Smooth muscle cell (in vitro differentiated cells): ENCODE data around the gene TAPBP. TPM values are rescaled to one million over a fixed set of nuclear protein-coding genes. Genes with fewer than 3 reads are reported as not detected.
"Not testable (repeated sequence)": the region's sequence is repeated elsewhere in the genome, so short reads cannot be mapped to it uniquely, and the experiment has no call there.

Experiments
- DNase-seq: peaks from one replicate; lab custom pipeline; 2025; ENCODE audit not compliant: unreplicated experiment; lab: John Stamatoyannopoulos, UW
- H2AFZ ChIP-seq: fragments of 200-600 bp; sonication (generic); 2 replicates; pipeline ENCODE4 v1.6.0; 2016; ENCODE audit warnings: antibody characterized with exemption, low read depth, mild to moderate bottlenecking
- H3F3A ChIP-seq: fragments of 200-600 bp; sonication (generic); 2 replicates; pipeline ENCODE4 v1.6.0; 2017; ENCODE audit warnings: antibody characterized with exemption, low read depth
- H3K27ac ChIP-seq: fragments of 200-600 bp; sonication (generic); 2 replicates; pipeline ENCODE4 v1.5.1; 2016; ENCODE audit warnings: low read depth, mild to moderate bottlenecking
- H3K27me3 ChIP-seq: fragments of 200-600 bp; sonication (generic); 2 replicates; pipeline ENCODE4 v1.6.1; 2016; ENCODE audit warnings: low read depth, mild to moderate bottlenecking
- H3K36me3 ChIP-seq: fragments of 200-600 bp; sonication (generic); 2 replicates; pipeline ENCODE4 v1.5.1; 2016; ENCODE audit warnings: low read depth
- H3K4me1 ChIP-seq: fragments of 200-600 bp; sonication (generic); 2 replicates; pipeline ENCODE4 v1.5.1; 2016; ENCODE audit warnings: low read depth
- H3K4me2 ChIP-seq: fragments of 200-600 bp; sonication (generic); 2 replicates; pipeline ENCODE4 v1.6.0; 2016; ENCODE audit warnings: mild to moderate bottlenecking
- H3K4me3 ChIP-seq: fragments of 200-600 bp; sonication (generic); 2 replicates; pipeline ENCODE4 v1.5.1; 2016; ENCODE audit warnings: mild to moderate bottlenecking
- H3K79me2 ChIP-seq: fragments of 200-600 bp; sonication (generic); 2 replicates; pipeline ENCODE4 v1.6.0; 2016; ENCODE audit warnings: low read depth, mild to moderate bottlenecking
- H3K9ac ChIP-seq: fragments of 200-600 bp; sonication (generic); 2 replicates; pipeline ENCODE4 v1.6.0; 2016; ENCODE audit warnings: low read depth
- H3K9me3 ChIP-seq: fragments of 200-600 bp; sonication (generic); replicated peaks from 2 replicates; pipeline ENCODE4 v1.5.1; 2016; ENCODE audit warnings: low read depth
- H4K20me1 ChIP-seq: fragments of 200-600 bp; sonication (generic); 2 replicates; pipeline ENCODE4 v1.6.0; 2016; ENCODE audit warnings: low read depth
- CTCF ChIP-seq: fragments of 200-600 bp; sonication (generic); IDR thresholded peaks from 2 replicates; pipeline ENCODE4 v1.5.1; 2017; ENCODE audit warnings: borderline replicate concordance, mild to moderate bottlenecking, antibody characterized with exemption; ENCODE audit not compliant: insufficient read depth, poor library complexity, severe bottlenecking
- WGBS: methylation state at CpG from one replicate; pipeline ENCODE4 v1.1.7; 2016; ENCODE audit warnings: low lambda C conversion rate; 5-methylcytosine and 5-hydroxymethylcytosine counted together
- polyA plus RNA-seq: library from polyadenylated mRNA; unstranded; fragments of >200 nt; fragmentation: Nextera tagmentation; extraction: Ambion mirVana; gene quantifications from 2 replicates; pipeline ENCODE4 v1.2.1, GENCODE V29; 2016
- total RNA-seq: library from RNA; depleted of rRNA; stranded (reverse); fragments of >200 nt; gene quantifications from 2 replicates; pipeline ENCODE4 v1.2.3, GENCODE V29; 2014

The TAPBP gene
- total and polyA plus RNA-seq, 2 experiments from 2014 or later: 34.7 to 75.9 TPM

GRCh38 chr6:33276581-33276863, 37.4 kb downstream of the TAPBP start:
- Histone ChIP-seq H3K4me2 (peak overlapping the region; percentile 86), H3K79me2 (peaks cover 37% of the 10 kb centered on the region), H3F3A (peaks cover 43% of the 10 kb centered on the region), H3K9ac (no peak overlapping the region), H3K4me1 (peaks cover 42% of the 10 kb centered on the region), H3K27ac (peak overlapping the region; percentile 85), H4K20me1 (peaks cover 45% of the 10 kb centered on the region), H2AFZ (no peak overlapping the region), H3K36me3 (no peaks in the 10 kb centered on the region), H3K27me3 (no peaks in the 10 kb centered on the region), H3K9me3 (no peaks in the 10 kb centered on the region), H3K4me3 (peak overlapping the region; percentile 57)
- DNase-seq: no peak
- TF ChIP-seq CTCF: no peak

GRCh38 chr6:33275795-33276580, 37.9 kb downstream of the TAPBP start:
- Histone ChIP-seq H3K4me1 (peaks cover 43% of the 10 kb centered on the region), H3K79me2 (peaks cover 39% of the 10 kb centered on the region), H3F3A (peaks cover 43% of the 10 kb centered on the region), H3K4me2 (peak overlapping the region; percentile 86), H3K27ac (peak overlapping the region; percentile 85), H3K4me3 (peak overlapping the region; percentile 57), H4K20me1 (peaks cover 45% of the 10 kb centered on the region)
- whole genome bisulfite sequencing: 79% methylated on average over 16 of the region's 16 CpGs
- not testable (repeated sequence) for H3K36me3 ChIP-seq, H3K27me3 ChIP-seq, H3K9me3 ChIP-seq, H3K9ac ChIP-seq, DNase-seq, H2AFZ ChIP-seq

GRCh38 chr6:33273924-33274902, 39.7 kb downstream of the TAPBP start:
- 70% methylated on average over 14 of the region's 14 CpGs for WGBS
- H3K9ac ChIP-seq: no peak overlapping the region
- H4K20me1 ChIP-seq: peaks cover 45% of the 10 kb centered on the region
- TF ChIP-seq CTCF: no peak
- H3K4me3 ChIP-seq: peak overlapping the region; percentile 11
- H2AFZ ChIP-seq: no peak overlapping the region
- H3K9me3 ChIP-seq: no peaks in the 10 kb centered on the region
- H3K27me3 ChIP-seq: no peaks in the 10 kb centered on the region
- peaks cover 48% of the 10 kb centered on the region for H3K79me2 ChIP-seq
- H3F3A ChIP-seq: peaks cover 43% of the 10 kb centered on the region
- peak overlapping the region; percentile 85 for H3K27ac ChIP-seq
- H3K4me2 ChIP-seq: peak overlapping the region; percentile 86
- no peaks in the 10 kb centered on the region for H3K36me3 ChIP-seq
- DNase-seq: no peak
- peaks cover 45% of the 10 kb centered on the region for H3K4me1 ChIP-seq
